ENCODE measurements around the gene FZR1. TPM values are rescaled to one million over a fixed set of nuclear protein-coding genes. Genes with fewer than 3 reads are reported as not detected.
A peak's percentile ranks its signal among the peaks of the same experiment; 100 is the strongest.

The FZR1 gene
- total and polyA plus RNA-seq, 2 of the 13 experiments (the other 11 are each of a cell fraction or from before 2014, with no cell fraction given): 29.0 to 30.8 TPM

DNA sequence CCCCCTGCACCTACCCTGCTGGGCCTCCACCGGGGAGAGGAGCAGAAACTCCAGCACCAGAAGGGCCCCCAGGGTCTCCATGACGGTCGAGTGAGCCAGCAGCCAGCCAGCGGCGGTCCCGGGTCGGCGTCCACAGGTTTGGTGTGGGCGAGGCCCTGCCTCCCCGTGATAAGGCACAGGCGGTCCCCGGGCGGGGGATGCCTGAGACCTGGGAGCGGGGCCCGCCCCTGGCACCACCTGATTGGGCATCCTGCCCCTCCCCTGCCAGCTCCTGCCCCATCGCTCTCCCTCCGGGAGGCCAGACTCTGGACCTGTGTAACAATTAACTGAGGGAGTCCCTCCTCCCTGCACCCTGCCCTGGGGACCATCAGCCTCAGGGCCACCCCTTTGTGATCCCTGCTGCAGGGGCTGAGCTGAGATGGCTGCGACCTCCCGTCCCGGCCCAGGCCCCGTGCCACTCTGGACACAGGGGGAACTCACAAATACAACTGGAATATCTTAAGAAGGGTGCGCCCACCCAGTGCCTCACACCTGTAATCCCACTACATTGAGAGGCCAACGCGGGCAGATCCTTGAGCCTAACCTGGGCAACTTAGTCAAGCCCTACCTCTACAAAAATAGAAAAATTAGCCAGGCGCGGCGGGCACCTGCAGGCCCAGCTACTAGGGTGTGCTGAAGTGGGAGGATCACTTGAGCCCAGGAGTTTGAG lies 25.6 kb upstream of the FZR1 start, which contains the start of gene SMIM24 (continued):
- no peak for TF ChIP-seq SATB2 (CRISPR knock-in tag; IDR thresholded peaks at IDR 0.05)
- no peak for TF ChIP-seq ZNF670 (CRISPR knock-in tag; IDR thresholded peaks at IDR 0.05; ENCODE audit: borderline replicate concordance)
- no peak for TF ChIP-seq ZFAT (CRISPR knock-in tag; conservative IDR thresholded peaks at IDR 0.05)
- TF ChIP-seq FOSL2 (CRISPR knock-in tag; IDR thresholded peaks at IDR 0.05): no peak
- TF ChIP-seq, protein P1, sequence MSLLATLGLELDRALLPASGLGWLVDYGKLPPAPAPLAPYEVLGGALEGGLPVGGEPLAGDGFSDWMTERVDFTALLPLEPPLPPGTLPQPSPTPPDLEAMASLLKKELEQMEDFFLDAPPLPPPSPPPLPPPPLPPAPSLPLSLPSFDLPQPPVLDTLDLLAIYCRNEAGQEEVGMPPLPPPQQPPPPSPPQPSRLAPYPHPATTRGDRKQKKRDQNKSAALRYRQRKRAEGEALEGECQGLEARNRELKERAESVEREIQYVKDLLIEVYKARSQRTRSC (CRISPR knock-in tag; IDR thresholded peaks at IDR 0.05; ENCODE audit: low read depth): no peak
- no peak for TF ChIP-seq ZNF891 (CRISPR knock-in tag; IDR thresholded peaks at IDR 0.05)
- no peak for TF ChIP-seq ZNF850 (CRISPR knock-in tag; conservative IDR thresholded peaks at IDR 0.05)
- peak; percentile 95 for TF ChIP-seq ZNF672 (CRISPR knock-in tag; IDR thresholded peaks at IDR 0.05)
- TF ChIP-seq RXRB (CRISPR knock-in tag; IDR thresholded peaks at IDR 0.05; ENCODE audit: borderline replicate concordance): 0 out of 2 replicates have a peak, but pooled peaks have one; percentile 25
- no peak for TF ChIP-seq LCORL (IDR thresholded peaks at IDR 0.05)
- peak; percentile 89 for TF ChIP-seq LCORL (CRISPR knock-in tag; IDR thresholded peaks at IDR 0.05)
- TF ChIP-seq FOXK2 (IDR thresholded peaks at IDR 0.05): no peak
- no peak; the same call in 1 of the 2 replicates for TF ChIP-seq IRF2 (CRISPR knock-in tag; IDR thresholded peaks at IDR 0.05)
- no peak for TF ChIP-seq ZFP1 (CRISPR knock-in tag; IDR thresholded peaks at IDR 0.05)
- TF ChIP-seq ZNF558 (CRISPR knock-in tag; IDR thresholded peaks at IDR 0.05; ENCODE audit: borderline replicate concordance): peak; percentile 67; the same call in 1 of the 2 replicates
- TF ChIP-seq MIXL1 (CRISPR knock-in tag; IDR thresholded peaks at IDR 0.05): 0 out of 2 replicates have a peak, but pooled peaks have one; percentile 56
- TF ChIP-seq RFXAP (CRISPR knock-in tag; IDR thresholded peaks at IDR 0.05; ENCODE audit: borderline replicate concordance): 0 out of 2 replicates have a peak, but pooled peaks have one; percentile 22
- no peak for TF ChIP-seq RAD21 (CRISPR knock-in tag; IDR thresholded peaks at IDR 0.05)
- TF ChIP-seq HES4 (CRISPR knock-in tag; IDR thresholded peaks at IDR 0.05; ENCODE audit: borderline replicate concordance): 0 out of 2 replicates have a peak, but pooled peaks have one; percentile 53
- no peak for TF ChIP-seq GABPA (IDR thresholded peaks at IDR 0.05; ENCODE audit: low read depth, low read length)
- no peak for TF ChIP-seq GABPA (CRISPR knock-in tag; IDR thresholded peaks at IDR 0.05; ENCODE audit: low read depth)
- no peak for TF ChIP-seq ISX (CRISPR knock-in tag; conservative IDR thresholded peaks at IDR 0.05)
- TF ChIP-seq ZBTB2 (CRISPR knock-in tag; IDR thresholded peaks at IDR 0.05; ENCODE audit: low read depth): no peak
- peak; percentile 71 for TF ChIP-seq ZFX (CRISPR knock-in tag; IDR thresholded peaks at IDR 0.05; ENCODE audit: low read depth)
- no peak for TF ChIP-seq ZNF484 (CRISPR knock-in tag; IDR thresholded peaks at IDR 0.05; ENCODE audit: borderline replicate concordance, low read depth)
- TF ChIP-seq, protein P2, sequence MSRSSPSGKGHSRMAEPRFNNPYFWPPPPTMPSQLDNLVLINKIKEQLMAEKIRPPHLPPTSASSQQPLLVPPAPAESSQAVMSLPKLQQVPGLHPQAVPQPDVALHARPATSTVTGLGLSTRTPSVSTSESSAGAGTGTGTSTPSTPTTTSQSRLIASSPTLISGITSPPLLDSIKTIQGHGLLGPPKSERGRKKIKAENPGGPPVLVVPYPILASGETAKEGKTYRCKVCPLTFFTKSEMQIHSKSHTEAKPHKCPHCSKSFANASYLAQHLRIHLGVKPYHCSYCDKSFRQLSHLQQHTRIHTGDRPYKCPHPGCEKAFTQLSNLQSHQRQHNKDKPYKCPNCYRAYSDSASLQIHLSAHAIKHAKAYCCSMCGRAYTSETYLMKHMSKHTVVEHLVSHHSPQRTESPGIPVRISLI (CRISPR knock-in tag; IDR thresholded peaks at IDR 0.05; ENCODE audit: borderline replicate concordance): no peak
- TF ChIP-seq DMTF1 (CRISPR knock-in tag; IDR thresholded peaks at IDR 0.05): no peak
- no peak for TF ChIP-seq PAF1 (CRISPR knock-in tag; IDR thresholded peaks at IDR 0.05)

Data from HepG2 (cell line).